Esophagus muscularis mucosa (tissue), 4 donors: ENCODE results near the gene OR7A5.

Source experiments
- CTCF ChIP-seq, 3 experiments: fragments of 200-600 bp in 2 of 3; fragments of 450-650 bp in 1 of 3; sonication (generic) in 2 of 3; IDR thresholded peaks; one replicate each; pipeline ENCODE4 v1.5.1; 2017 to 2019; ENCODE audit warnings: antibody characterized with exemption in 3 of 3, mild to moderate bottlenecking in 2 of 3, moderate library complexity in 1 of 3
- EP300 ChIP-seq: sonication (generic); formaldehyde crosslinking; IDR thresholded peaks from one replicate; pipeline ENCODE4 v1.6.1; 2017; ENCODE audit warnings: antibody characterized with exemption
- POLR2A ChIP-seq: fragments of 450-650 bp; IDR thresholded peaks from one replicate; pipeline ENCODE4 v1.6.1; 2017; ENCODE audit warnings: antibody characterized with exemption, moderate library complexity, mild to moderate bottlenecking, low read depth

GRCh38 chr19:14837391-14837790 lies 2.4 kb upstream of the OR7A5 start:
- TF ChIP-seq CTCF (IDR thresholded peaks at IDR 0.05) (no peak), EP300 (no peak), POLR2A (no peak)
